Adrenal gland (tissue), 5 donors: Measurements from ENCODE around the gene ACOT12.

Source experiments
- POLR2A ChIP-seq, 2 donors: fragments of 450-650 bp; IDR thresholded peaks; one replicate each; pipeline ENCODE4 v1.6.1; 2017; ENCODE audit warnings: antibody characterized with exemption in 2 of 2, mild to moderate bottlenecking in 2 of 2, moderate library complexity in 1 of 2
- TF ChIP-seq, protein P1 (sequence below), 6 experiments: fragments of 450-650 bp in 4 of 6; fragments of 200-600 bp in 2 of 6; sonication (generic) in 1 of 6; IDR thresholded peaks; 1 replicate in 5 of 6; 2 replicates in 1 of 6; pipeline versions ENCODE4 v1.5.1 to v1.8.0; 2016 to 2021; ENCODE audit warnings: antibody characterized with exemption in 6 of 6, mild to moderate bottlenecking in 2 of 6, moderate library complexity in 1 of 6
- donor health status: DM: no; HTN: no; CAD: no.

DNA sequence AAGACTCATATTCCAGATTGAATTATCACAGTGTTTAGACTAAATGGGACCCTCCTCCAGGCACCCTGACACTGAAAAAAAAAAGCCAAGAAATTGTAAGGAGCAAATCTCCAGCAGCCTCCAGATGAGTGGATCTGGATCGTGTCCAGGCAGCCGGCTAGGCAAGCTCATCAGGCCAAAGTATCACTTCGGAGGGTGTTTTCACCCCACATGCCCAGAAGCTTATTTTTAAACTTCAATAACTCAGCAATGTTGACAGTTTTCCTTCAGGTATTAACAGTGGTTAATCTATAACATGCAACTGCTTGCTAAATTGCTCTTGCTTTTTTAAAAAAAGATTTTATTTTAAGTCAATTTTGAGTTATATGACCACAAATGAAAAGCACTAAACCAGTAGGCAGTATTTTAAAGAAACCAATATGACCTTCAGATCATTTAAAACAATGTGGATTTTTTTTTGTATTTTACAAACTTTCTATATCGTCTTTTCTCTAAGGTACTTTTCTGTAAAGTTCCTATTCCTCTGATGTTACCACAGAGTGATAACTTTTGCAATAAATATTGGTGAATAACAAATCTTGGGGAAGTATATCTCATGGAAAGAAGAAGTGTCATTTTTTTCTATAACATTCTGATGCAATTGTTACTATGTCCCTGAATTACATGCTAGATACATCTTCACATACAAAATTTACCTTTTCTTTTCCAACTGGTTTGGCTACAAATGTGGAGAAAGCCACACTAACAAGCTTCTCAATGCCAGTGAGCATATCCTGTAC lies 30.7 kb downstream of the ACOT12 start:
- TF ChIP-seq, protein P1, sequence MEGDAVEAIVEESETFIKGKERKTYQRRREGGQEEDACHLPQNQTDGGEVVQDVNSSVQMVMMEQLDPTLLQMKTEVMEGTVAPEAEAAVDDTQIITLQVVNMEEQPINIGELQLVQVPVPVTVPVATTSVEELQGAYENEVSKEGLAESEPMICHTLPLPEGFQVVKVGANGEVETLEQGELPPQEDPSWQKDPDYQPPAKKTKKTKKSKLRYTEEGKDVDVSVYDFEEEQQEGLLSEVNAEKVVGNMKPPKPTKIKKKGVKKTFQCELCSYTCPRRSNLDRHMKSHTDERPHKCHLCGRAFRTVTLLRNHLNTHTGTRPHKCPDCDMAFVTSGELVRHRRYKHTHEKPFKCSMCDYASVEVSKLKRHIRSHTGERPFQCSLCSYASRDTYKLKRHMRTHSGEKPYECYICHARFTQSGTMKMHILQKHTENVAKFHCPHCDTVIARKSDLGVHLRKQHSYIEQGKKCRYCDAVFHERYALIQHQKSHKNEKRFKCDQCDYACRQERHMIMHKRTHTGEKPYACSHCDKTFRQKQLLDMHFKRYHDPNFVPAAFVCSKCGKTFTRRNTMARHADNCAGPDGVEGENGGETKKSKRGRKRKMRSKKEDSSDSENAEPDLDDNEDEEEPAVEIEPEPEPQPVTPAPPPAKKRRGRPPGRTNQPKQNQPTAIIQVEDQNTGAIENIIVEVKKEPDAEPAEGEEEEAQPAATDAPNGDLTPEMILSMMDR (IDR thresholded peaks at IDR 0.05) = no peak
- no peak for TF ChIP-seq POLR2A (IDR thresholded peaks at IDR 0.05)
